GM18526 (cell line): ENCODE results near the gene ERVFRD-1.

ENCODE experiments used
- POLR2A ChIP-seq: IDR thresholded peaks from 3 replicates; pipeline ENCODE4 v1.6.1; 2011; ENCODE audit not compliant: insufficient read length; ENCODE audit errors: extremely low read depth

Gene ERVFRD-1

GRCh38 chr6:11076540-11076939, 35.0 kb downstream of the ERVFRD-1 start:
- TF ChIP-seq POLR2A: no peak

- TF ChIP-seq POLR2A: no peak
These were observed 39.4 kb downstream of the ERVFRD-1 start for GRCh38 chr6:11072101-11072500.

GRCh38 chr6:11069760-11070159, 41.8 kb downstream of the ERVFRD-1 start:
- TF ChIP-seq POLR2A: no peak

- TF ChIP-seq POLR2A: no peak
These were observed 44.2 kb downstream of the ERVFRD-1 start for GRCh38 chr6:11067348-11067747.

- no peak for TF ChIP-seq POLR2A
These were observed 44.8 kb downstream of the ERVFRD-1 start for GRCh38 chr6:11066505-11067347.

GRCh38 chr6:11065436-11066202, 45.9 kb downstream of the ERVFRD-1 start:
- no peak for TF ChIP-seq POLR2A

- no peak for TF ChIP-seq POLR2A
These were observed 46.7 kb downstream of the ERVFRD-1 start for GRCh38 chr6:11064836-11065235.

GRCh38 chr6:11062715-11063114, 48.8 kb downstream of the ERVFRD-1 start:
- TF ChIP-seq POLR2A: no peak

- TF ChIP-seq POLR2A: no peak
These were observed 49.4 kb downstream of the ERVFRD-1 start for GRCh38 chr6:11062083-11062482.

GRCh38 chr6:11058406-11058805, 53.1 kb downstream of the ERVFRD-1 start:
- TF ChIP-seq POLR2A: no peak

- no peak for TF ChIP-seq POLR2A
These were observed 54.7 kb downstream of the ERVFRD-1 start for GRCh38 chr6:11056871-11057270.

GRCh38 chr6:11055127-11055627, 56.3 kb downstream of the ERVFRD-1 start:
- TF ChIP-seq POLR2A: no peak

GRCh38 chr6:11054722-11055121, 56.8 kb downstream of the ERVFRD-1 start:
- TF ChIP-seq POLR2A: no peak

GRCh38 chr6:11053307-11053706, 58.2 kb downstream of the ERVFRD-1 start:
- no peak for TF ChIP-seq POLR2A
